ENCODE data around the gene PIK3C2G. TPM values are rescaled to one million over a fixed set of nuclear protein-coding genes. Genes with fewer than 3 reads are reported as not detected.

Gene PIK3C2G
- total RNA-seq, 1 experiment from 2014 or later, result not detected

- peaks cover 0 to 10% of the 10 kb centered on the region in 2 experiments; a peak in 2 of 4 replicates for H3K4me1 Mint-ChIP-seq
Measured at GRCh38 chr12:18424857-18425256, 163.5 kb downstream of the PIK3C2G start.

More at GRCh38 chr12:18424857-18425256, 163.5 kb downstream of the PIK3C2G start:
- Histone ChIP-seq H4K20me1 (ENCODE audit: control insufficient read depth, insufficient read depth, insufficient read length) (no peaks in the 10 kb centered on the region), H4K91ac (ENCODE audit: insufficient read length, low read depth, low read length) (no peak overlapping the region), H3K4ac (ENCODE audit: low read depth, low read length) (no peak overlapping the region), H2BK12ac (ENCODE audit: insufficient read length, low read depth, low read length) (no peak overlapping the region), H3K27ac (ENCODE audit: insufficient read length, low read depth, low read length) (no peak overlapping the region), H3K27me3 (ENCODE audit: insufficient read depth, low read length) (no peaks in the 10 kb centered on the region), H3K4me1 (ENCODE audit: insufficient read depth, low read length) (no peaks in the 10 kb centered on the region), H2BK5ac (ENCODE audit: insufficient read length, low read length) (no peak overlapping the region), H2AFZ (ENCODE audit: low read length) (no peak overlapping the region), H2AK5ac (ENCODE audit: insufficient read length, low read length) (no peak overlapping the region), H3K79me1 (ENCODE audit: insufficient read depth, low read depth, low read length, poor library complexity, severe bottlenecking) (no peaks in the 10 kb centered on the region), H4K5ac (ENCODE audit: insufficient read length, low read depth, low read length) (no peak overlapping the region), H3K4me2 (ENCODE audit: insufficient read depth, insufficient read length, low read length) (no peak overlapping the region), H3T11ph (ENCODE audit: low read length) (no peak overlapping the region), H4K8ac (replicated peaks; ENCODE audit: insufficient read length, low read depth, low read length) (no peak overlapping the region), H3K9me3 (ENCODE audit: control insufficient read depth, low read depth, low read length) (no peaks in the 10 kb centered on the region), H3K9ac (ENCODE audit: extremely low read depth, insufficient read length, low read length) (no peak overlapping the region), H3K18ac (ENCODE audit: insufficient read length, low read depth, low read length) (no peak overlapping the region), H3K79me2 (ENCODE audit: insufficient read depth, low read length) (no peaks in the 10 kb centered on the region), H3K14ac (ENCODE audit: insufficient read depth, low read length) (no peak overlapping the region), H2BK15ac (ENCODE audit: low read depth, low read length) (no peak overlapping the region), H2BK20ac (ENCODE audit: low read depth, low read length, poor library complexity, severe bottlenecking) (no peak overlapping the region), H3K56ac (ENCODE audit: insufficient read length, low read depth, low read length) (no peak overlapping the region), H2BK120ac (ENCODE audit: low read depth, low read length, poor library complexity, severe bottlenecking) (no peak overlapping the region), H3K23ac (ENCODE audit: insufficient read length, low read depth, low read length) (no peak overlapping the region), H3K23me2 (ENCODE audit: insufficient read length, low read depth, low read length, poor library complexity, severe bottlenecking) (no peaks in the 10 kb centered on the region)
- Mint-ChIP-seq H3K4me3 (no peak overlapping the region), H3K9me3 (no peaks in the 10 kb centered on the region), H3K27me3 (ENCODE audit: low read depth) (no peaks in the 10 kb centered on the region), H3K27ac (no peak overlapping the region), H3K36me3 (ENCODE audit: insufficient read depth in 1 of 3, low read depth in 3 of 3) (no peaks in the 10 kb centered on the region)
- WGBS (ENCODE audit: extremely low coverage, insufficient read length, low lambda C conversion rate), result no CpG with 5 or more reads among the region's 2 CpGs
- DNase-seq, result no peak
- no peak for TF ChIP-seq CTCF (conservative IDR thresholded peaks at IDR 0.05)
